Liver (tissue), 9 donors: Measurements from ENCODE around the gene CREB5. TPM values are rescaled to one million over a fixed set of nuclear protein-coding genes. Genes with fewer than 3 reads are reported as not detected.
"Not testable (repeated sequence)": the region's sequence is repeated elsewhere in the genome, so short reads cannot be mapped to it uniquely, and the experiment has no call there.

Experiments used
- DNase-seq: peaks from one replicate; pipeline ENCODE4 v3.0.0-alpha.2; 2017; ENCODE audit warnings: low spot score
- H3K27ac ChIP-seq, 2 donors: one replicate each; pipeline ENCODE4 v1.7.0; 2013; ENCODE audit warnings: inconsistent platforms in 2 of 2, low read length in 2 of 2, control low read depth in 1 of 2, low read depth in 1 of 2, mild to moderate bottlenecking in 1 of 2
- H3K27me3 ChIP-seq, 4 donors: one replicate each; pipeline versions ENCODE4 v1.6.1 to v1.7.0; 2013; ENCODE audit warnings: low read length in 3 of 4, inconsistent platforms in 1 of 4, mild to moderate bottlenecking in 1 of 4, moderate library complexity in 1 of 4; ENCODE audit not compliant: control insufficient read depth in 4 of 4, insufficient read depth in 4 of 4
- H3K36me3 ChIP-seq, 4 donors: one replicate each; pipeline versions ENCODE4 v1.6.1 to v1.7.0; 2013; ENCODE audit warnings: low read length in 3 of 4, mild to moderate bottlenecking in 3 of 4, low read depth in 1 of 4, moderate library complexity in 1 of 4; ENCODE audit not compliant: control insufficient read depth in 4 of 4, insufficient read depth in 3 of 4
- H3K4me1 ChIP-seq, 4 donors: one replicate each; pipeline versions ENCODE4 v1.6.1 to v1.7.0; 2013; ENCODE audit warnings: low read length in 3 of 4, mild to moderate bottlenecking in 3 of 4, moderate library complexity in 1 of 4; ENCODE audit not compliant: control insufficient read depth in 4 of 4, insufficient read depth in 4 of 4
- H3K4me3 ChIP-seq, 3 donors: one replicate each; pipeline versions ENCODE4 v1.6.1 to v1.7.0; 2013; ENCODE audit warnings: low read length in 3 of 3, control low read depth in 1 of 3, low read depth in 1 of 3, mild to moderate bottlenecking in 1 of 3
- H3K9ac ChIP-seq, 2 donors: one replicate each; pipeline ENCODE4 v1.7.0; 2013; ENCODE audit warnings: low read length in 2 of 2, mild to moderate bottlenecking in 2 of 2, moderate library complexity in 2 of 2, control low read depth in 1 of 2, low read depth in 1 of 2
- H3K9me3 ChIP-seq, 4 donors: one replicate each; pipeline versions ENCODE4 v1.6.1 to v1.7.0; 2013; ENCODE audit warnings: low read length in 3 of 4; ENCODE audit not compliant: control insufficient read depth in 4 of 4
- ATF3 ChIP-seq: IDR thresholded peaks from 2 replicates; pipeline ENCODE4 v1.6.1; 2016; ENCODE audit warnings: antibody characterized with exemption
- FOXA2 ChIP-seq: IDR thresholded peaks from 2 replicates; pipeline ENCODE4 v1.6.1; 2016; ENCODE audit warnings: antibody characterized with exemption
- GABPA ChIP-seq, 2 donors: IDR thresholded peaks in 1 of 2; conservative IDR thresholded peaks in 1 of 2; 2 replicates each; pipeline ENCODE4 v1.6.1; 2016; ENCODE audit warnings: antibody characterized with exemption in 2 of 2, mild to moderate bottlenecking in 1 of 2, moderate library complexity in 1 of 2
- HNF4A ChIP-seq, 2 donors: conservative IDR thresholded peaks; 2 replicates each; pipeline ENCODE4 v1.6.1; 2016; ENCODE audit warnings: antibody characterized with exemption in 2 of 2, mild to moderate bottlenecking in 2 of 2
- HNF4G ChIP-seq: IDR thresholded peaks from 2 replicates; pipeline ENCODE4 v1.6.1; 2016; ENCODE audit warnings: antibody characterized with exemption
- JUND ChIP-seq, 2 donors: IDR thresholded peaks; 2 replicates each; pipeline ENCODE4 v1.6.1; 2016; ENCODE audit warnings: antibody characterized with exemption in 2 of 2
- NR2F2 ChIP-seq: IDR thresholded peaks from 2 replicates; pipeline ENCODE4 v1.6.1; 2016; ENCODE audit warnings: antibody characterized with exemption
- RAD21 ChIP-seq, 2 donors: IDR thresholded peaks; 2 replicates each; pipeline ENCODE4 v1.6.1; 2016; ENCODE audit warnings: antibody characterized with exemption in 2 of 2, mild to moderate bottlenecking in 2 of 2
- REST ChIP-seq: IDR thresholded peaks from 2 replicates; pipeline ENCODE4 v1.6.1; 2016; ENCODE audit warnings: antibody characterized with exemption, mild to moderate bottlenecking
- RXRA ChIP-seq, 2 donors: IDR thresholded peaks; 2 replicates each; pipeline ENCODE4 v1.6.1; 2017 to 2018; ENCODE audit warnings: antibody characterized with exemption in 2 of 2, mild to moderate bottlenecking in 1 of 2
- SP1 ChIP-seq: IDR thresholded peaks from 2 replicates; pipeline ENCODE4 v1.6.1; 2018; ENCODE audit warnings: antibody characterized with exemption, mild to moderate bottlenecking
- YY1 ChIP-seq: IDR thresholded peaks from 2 replicates; pipeline ENCODE4 v1.6.1; 2016; ENCODE audit warnings: antibody characterized with exemption, mild to moderate bottlenecking
- ZBTB33 ChIP-seq: IDR thresholded peaks from 2 replicates; pipeline ENCODE4 v1.6.1; 2016; ENCODE audit warnings: antibody characterized with exemption
- WGBS: extraction: QIAGEN DNeasy Blood & Tissue Kit; methylation state at CpG from one replicate; pipeline ENCODE4 v1.1.7; 2013; 5-methylcytosine and 5-hydroxymethylcytosine counted together
- polyA plus RNA-seq, 2 donors: library from polyadenylated mRNA; stranded (reverse) in 1 of 2; unstranded in 1 of 2; fragments of 200-250 nt in 1 of 2; fragments of >200 nt in 1 of 2; fragmentation: Nextera tagmentation in 1 of 2; extraction: Ambion mirVana in 1 of 2; gene quantifications; one replicate each; pipeline versions ENCODE4 v1.2.1 to v1.2.3, GENCODE V29; 2013 to 2015
- total RNA-seq, 2 donors: library from RNA; depleted of rRNA; stranded (reverse); fragments of >200 nt; gene quantifications; one replicate each; pipeline ENCODE4 v1.2.3, GENCODE V29; 2014
- TF ChIP-seq, protein P1 (sequence below): fragments of 150-350 bp; IDR thresholded peaks from 2 replicates; pipeline ENCODE4 v1.5.1; 2017; ENCODE audit warnings: improper control_type of control experiment, low read depth, low read length; ENCODE audit not compliant: missing input control
- TF ChIP-seq, protein P2 (sequence below): IDR thresholded peaks from 2 replicates; pipeline ENCODE4 v1.6.1; 2016; ENCODE audit warnings: antibody characterized with exemption
- donor health status: healthy.
- donor health status: healthy.
- donor health status: healthy.
- donor health status: healthy.
- donor health status: healthy.

The CREB5 gene
- total and polyA plus RNA-seq, 4 donors, result 0.25 to 0.92 (median 0.67) TPM

DNA sequence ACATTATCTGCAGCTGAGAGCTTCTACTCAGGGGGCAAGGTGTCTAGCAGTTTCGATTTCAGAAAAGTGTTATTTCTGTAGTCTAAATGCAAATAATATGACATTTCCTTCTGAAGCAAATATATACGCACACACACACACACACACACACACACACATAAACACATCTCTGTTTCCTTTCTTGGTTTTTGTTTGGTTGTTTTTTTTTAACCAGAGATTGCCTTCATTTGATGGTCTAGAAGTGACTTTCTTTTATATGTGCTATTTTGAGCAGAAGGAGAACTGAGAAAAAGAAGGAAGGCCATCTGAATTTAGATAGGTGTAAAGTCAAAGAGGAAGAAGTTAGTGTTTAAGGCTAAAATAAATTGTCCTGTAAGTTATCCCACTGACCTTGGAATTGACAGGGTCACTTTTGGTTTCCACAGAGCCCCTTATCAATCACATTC, 403.6 kb downstream of the CREB5 start (continued):
- TF ChIP-seq HNF4A (conservative IDR thresholded peaks at IDR 0.05) (no peak), JUND (IDR thresholded peaks at IDR 0.05) (no peak)

DNA sequence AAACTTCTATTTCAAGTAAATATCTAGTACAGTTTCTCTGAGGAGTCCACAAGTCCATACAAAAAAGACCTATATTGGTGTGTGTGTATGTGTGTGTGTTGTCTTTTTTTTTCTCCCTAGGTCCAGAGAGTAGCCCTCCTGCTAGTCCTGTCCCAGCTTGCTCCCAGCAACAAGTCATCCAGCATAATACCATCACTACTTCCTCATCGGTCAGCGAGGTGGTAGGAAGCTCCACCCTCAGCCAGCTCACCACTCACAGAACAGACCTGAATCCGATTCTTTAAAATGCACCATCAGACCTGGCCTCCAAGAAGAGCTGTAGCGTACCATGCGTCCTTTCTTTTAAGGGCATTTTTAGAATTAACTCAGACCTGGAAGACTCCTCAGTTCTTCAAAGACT, 406.7 kb downstream of the CREB5 start:
- DNase-seq, result no peak
- no peaks in the 10 kb centered on the region for H3K4me1 ChIP-seq
- H3K27ac ChIP-seq, result no peak overlapping the region
- no peak overlapping the region for H3K9ac ChIP-seq
- H3K36me3 ChIP-seq, result no peaks in the 10 kb centered on the region
- TF ChIP-seq, protein P1, sequence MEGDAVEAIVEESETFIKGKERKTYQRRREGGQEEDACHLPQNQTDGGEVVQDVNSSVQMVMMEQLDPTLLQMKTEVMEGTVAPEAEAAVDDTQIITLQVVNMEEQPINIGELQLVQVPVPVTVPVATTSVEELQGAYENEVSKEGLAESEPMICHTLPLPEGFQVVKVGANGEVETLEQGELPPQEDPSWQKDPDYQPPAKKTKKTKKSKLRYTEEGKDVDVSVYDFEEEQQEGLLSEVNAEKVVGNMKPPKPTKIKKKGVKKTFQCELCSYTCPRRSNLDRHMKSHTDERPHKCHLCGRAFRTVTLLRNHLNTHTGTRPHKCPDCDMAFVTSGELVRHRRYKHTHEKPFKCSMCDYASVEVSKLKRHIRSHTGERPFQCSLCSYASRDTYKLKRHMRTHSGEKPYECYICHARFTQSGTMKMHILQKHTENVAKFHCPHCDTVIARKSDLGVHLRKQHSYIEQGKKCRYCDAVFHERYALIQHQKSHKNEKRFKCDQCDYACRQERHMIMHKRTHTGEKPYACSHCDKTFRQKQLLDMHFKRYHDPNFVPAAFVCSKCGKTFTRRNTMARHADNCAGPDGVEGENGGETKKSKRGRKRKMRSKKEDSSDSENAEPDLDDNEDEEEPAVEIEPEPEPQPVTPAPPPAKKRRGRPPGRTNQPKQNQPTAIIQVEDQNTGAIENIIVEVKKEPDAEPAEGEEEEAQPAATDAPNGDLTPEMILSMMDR, result no peak
- TF ChIP-seq RAD21 (IDR thresholded peaks at IDR 0.05) (no peak), GABPA (IDR thresholded peaks at IDR 0.05 in 1 of 2, conservative IDR thresholded peaks at IDR 0.05 in 1 of 2) (no peak), SP1 (no peak), YY1 (no peak), HNF4A (conservative IDR thresholded peaks at IDR 0.05) (no peak)
- 84% methylated on average over 5 of the region's 5 CpGs for WGBS
- H3K27me3 ChIP-seq, result no peaks in the 10 kb centered on the region
- H3K4me3 ChIP-seq, result no peak overlapping the region
- no peaks in the 10 kb centered on the region for H3K9me3 ChIP-seq

- Histone ChIP-seq H3K9me3 (no peaks in the 10 kb centered on the region), H3K36me3 (no peaks in the 10 kb centered on the region), H3K4me1 (no peaks in the 10 kb centered on the region), H3K4me3 (no peak overlapping the region), H3K9ac (no peak overlapping the region), H3K27me3 (no peaks in the 10 kb centered on the region), H3K27ac (no peak overlapping the region)
- 80% methylated on average over 3 of the region's 3 CpGs for WGBS
- DNase-seq, result no peak
- TF ChIP-seq, protein P2, sequence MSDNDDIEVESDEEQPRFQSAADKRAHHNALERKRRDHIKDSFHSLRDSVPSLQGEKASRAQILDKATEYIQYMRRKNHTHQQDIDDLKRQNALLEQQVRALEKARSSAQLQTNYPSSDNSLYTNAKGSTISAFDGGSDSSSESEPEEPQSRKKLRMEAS, result no peak
- TF ChIP-seq HNF4A (conservative IDR thresholded peaks at IDR 0.05) (no peak), REST (no peak), NR2F2 (no peak), ZBTB33 (no peak), GABPA (IDR thresholded peaks at IDR 0.05 in 1 of 2, conservative IDR thresholded peaks at IDR 0.05 in 1 of 2) (no peak), JUND (IDR thresholded peaks at IDR 0.05) (no peak), ATF3 (no peak), SP1 (no peak), YY1 (no peak), FOXA2 (no peak), RXRA (IDR thresholded peaks at IDR 0.05) (no peak), RAD21 (IDR thresholded peaks at IDR 0.05) (no peak), HNF4G (no peak)
- TF ChIP-seq, protein P1, result no peak
Observed at GRCh38 chr7:28823582-28823981, 411.3 kb downstream of the CREB5 start.

GRCh38 chr7:28825817-28826448, 413.6 kb downstream of the CREB5 start:
- H3K9ac ChIP-seq, DNase-seq: not testable (repeated sequence)
- WGBS, result 80% methylated on average over 8 of the region's 8 CpGs

More at GRCh38 chr7:28825817-28826448, 413.6 kb downstream of the CREB5 start:
- H3K4me1 ChIP-seq, H3K9me3 ChIP-seq, H3K4me3 ChIP-seq, H3K27ac ChIP-seq, H3K36me3 ChIP-seq, H3K27me3 ChIP-seq: not testable (repeated sequence)
